Loucy (cell line): ENCODE measurements around the gene CHCHD6.

Source experiments
- H2AFZ ChIP-seq: fragments of 200-600 bp; sonication (generic); 2 replicates; pipeline ENCODE4 v1.6.0; 2016; ENCODE audit warnings: antibody characterized with exemption, mild to moderate bottlenecking, low read length, moderate library complexity
- H3F3A ChIP-seq: fragments of 200-600 bp; 2 replicates; pipeline ENCODE4 v1.6.0; 2016; ENCODE audit warnings: antibody characterized with exemption, low read depth, mild to moderate bottlenecking
- H3K27me3 ChIP-seq: fragments of 200-600 bp; sonication (generic); 2 replicates; pipeline ENCODE4 v1.6.1; 2014; ENCODE audit warnings: low read length, mild to moderate bottlenecking; ENCODE audit not compliant: insufficient read depth, poor library complexity, severe bottlenecking
- H3K36me3 ChIP-seq: fragments of 200-600 bp; sonication (generic); 2 replicates; pipeline ENCODE4 v1.6.1; 2016; ENCODE audit warnings: low read length; ENCODE audit not compliant: insufficient read depth
- H3K4me1 ChIP-seq: fragments of 200-600 bp; sonication (generic); 2 replicates; pipeline ENCODE4 v1.5.1; 2014; ENCODE audit warnings: low read length, mild to moderate bottlenecking; ENCODE audit not compliant: insufficient read depth, poor library complexity, severe bottlenecking
- H3K4me2 ChIP-seq: fragments of 200-600 bp; sonication (generic); 2 replicates; pipeline ENCODE4 v1.6.0; 2014; ENCODE audit warnings: antibody characterized with exemption, low read length, low read depth, mild to moderate bottlenecking; ENCODE audit not compliant: poor library complexity, severe bottlenecking
- H3K4me3 ChIP-seq: fragments of 200-600 bp; sonication (generic); 2 replicates; pipeline ENCODE4 v1.5.1; 2014; ENCODE audit warnings: low read length, mild to moderate bottlenecking, mixed read lengths; ENCODE audit not compliant: poor library complexity, severe bottlenecking
- H3K79me2 ChIP-seq: fragments of 200-600 bp; sonication (generic); 2 replicates; pipeline ENCODE4 v1.6.1; 2014; ENCODE audit warnings: low read length; ENCODE audit not compliant: insufficient read depth
- H3K9ac ChIP-seq: fragments of 200-600 bp; sonication (generic); 2 replicates; pipeline ENCODE4 v1.6.0; 2014; ENCODE audit warnings: mild to moderate bottlenecking, low read depth, low read length, moderate library complexity; ENCODE audit not compliant: poor library complexity, severe bottlenecking
- H3K9me2 ChIP-seq: fragments of 200-600 bp; sonication (generic); replicated peaks from 2 replicates; pipeline ENCODE4 v1.6.1; 2016; ENCODE audit warnings: low read depth, low read length, mixed read lengths
- H3K9me3 ChIP-seq: fragments of 200-600 bp; sonication (generic); 2 replicates; pipeline ENCODE4 v1.6.1; 2014; ENCODE audit warnings: mild to moderate bottlenecking, antibody characterized with exemption, low read length, low read depth; ENCODE audit not compliant: insufficient read depth
- H4K20me1 ChIP-seq: fragments of 200-600 bp; sonication (generic); 2 replicates; pipeline ENCODE4 v1.6.0; 2014; ENCODE audit warnings: antibody characterized with exemption, low read length, mild to moderate bottlenecking; ENCODE audit not compliant: insufficient read depth, poor library complexity, severe bottlenecking
- CTCF ChIP-seq: fragments of 200-600 bp; sonication (generic); conservative IDR thresholded peaks from 2 replicates; pipeline ENCODE4 v1.5.1; 2014; ENCODE audit warnings: mild to moderate bottlenecking, antibody characterized with exemption, low read length
- EZH2phosphoT487 ChIP-seq: fragments of 200-600 bp; IDR thresholded peaks from 2 replicates; pipeline ENCODE4 v1.6.1; 2018; ENCODE audit warnings: antibody characterized with exemption, mild to moderate bottlenecking, moderate library complexity, borderline replicate concordance

The CHCHD6 gene

GRCh38 chr3:126749931-126750755, 46.1 kb downstream of the CHCHD6 start:
- no peak overlapping the region for H3K9ac ChIP-seq
- no peaks in the 10 kb centered on the region for H3K27me3 ChIP-seq
- no peak overlapping the region for H3K4me2 ChIP-seq
- no peaks in the 10 kb centered on the region for H3K9me2 ChIP-seq
- H3K79me2 ChIP-seq, result no peaks in the 10 kb centered on the region
- no peaks in the 10 kb centered on the region for H3K4me1 ChIP-seq
- no peaks in the 10 kb centered on the region for H3K9me3 ChIP-seq
- H2AFZ ChIP-seq, result no peak overlapping the region
- H3K4me3 ChIP-seq, result no peak overlapping the region
- no peaks in the 10 kb centered on the region for H3F3A ChIP-seq
- H3K36me3 ChIP-seq, result peaks cover 4% of the 10 kb centered on the region; the same call in 1 of the 2 replicates
- TF ChIP-seq CTCF (no peak), EZH2phosphoT487 (no peak)
- H4K20me1 ChIP-seq, result no peaks in the 10 kb centered on the region

- no peaks in the 10 kb centered on the region for H3K9me2 ChIP-seq
- no peaks in the 10 kb centered on the region for H3F3A ChIP-seq
- TF ChIP-seq EZH2phosphoT487 (no peak), CTCF (no peak)
- H3K4me3 ChIP-seq, result no peak overlapping the region
- H3K36me3 ChIP-seq, result peaks cover 4% of the 10 kb centered on the region; the same call in 1 of the 2 replicates
- H3K9me3 ChIP-seq, result no peaks in the 10 kb centered on the region
- no peak overlapping the region for H3K4me2 ChIP-seq
- no peak overlapping the region for H2AFZ ChIP-seq
- H3K27me3 ChIP-seq, result no peaks in the 10 kb centered on the region
- no peak overlapping the region for H3K9ac ChIP-seq
- H4K20me1 ChIP-seq, result no peaks in the 10 kb centered on the region
- no peaks in the 10 kb centered on the region for H3K79me2 ChIP-seq
- no peaks in the 10 kb centered on the region for H3K4me1 ChIP-seq
These were observed 46.7 kb downstream of the CHCHD6 start for GRCh38 chr3:126750756-126751121.

GRCh38 chr3:126751611-126752302, 47.7 kb downstream of the CHCHD6 start:
- no peaks in the 10 kb centered on the region for H4K20me1 ChIP-seq
- TF ChIP-seq CTCF, result no peak
- TF ChIP-seq EZH2phosphoT487, result no peak
- no peak overlapping the region for H2AFZ ChIP-seq
- no peaks in the 10 kb centered on the region for H3K4me1 ChIP-seq
- peaks cover 4% of the 10 kb centered on the region; the same call in 1 of the 2 replicates for H3K36me3 ChIP-seq
- no peaks in the 10 kb centered on the region for H3K79me2 ChIP-seq
- no peaks in the 10 kb centered on the region for H3F3A ChIP-seq
- H3K9me2 ChIP-seq, result no peaks in the 10 kb centered on the region
- H3K27me3 ChIP-seq, result no peaks in the 10 kb centered on the region
- H3K9me3 ChIP-seq, result no peaks in the 10 kb centered on the region
- no peak overlapping the region for H3K4me3 ChIP-seq
- H3K4me2 ChIP-seq, result no peak overlapping the region
- H3K9ac ChIP-seq, result no peak overlapping the region
